Fibroblast of lung (primary cell): ENCODE measurements around the gene CXorf66.
"Not testable (repeated sequence)": the region's sequence is repeated elsewhere in the genome, so short reads cannot be mapped to it uniquely, and the experiment has no call there.

ENCODE experiments used
- EZH2 ChIP-seq: IDR thresholded peaks from 2 replicates; pipeline ENCODE4 v1.5.1; 2012; ENCODE audit warnings: low read length, control low read depth, mild to moderate bottlenecking; ENCODE audit errors: missing control alignments
- TF ChIP-seq, protein P1 (sequence below), 2 donors: IDR thresholded peaks in 1 of 2; conservative IDR thresholded peaks in 1 of 2; 1 replicate in 1 of 2; 2 replicates in 1 of 2; pipeline ENCODE4 v1.5.1; 2011 to 2012; ENCODE audit warnings: low read length in 2 of 2, control low read depth in 1 of 2, inconsistent platforms in 1 of 2, low read depth in 1 of 2, mild to moderate bottlenecking in 1 of 2

DNA sequence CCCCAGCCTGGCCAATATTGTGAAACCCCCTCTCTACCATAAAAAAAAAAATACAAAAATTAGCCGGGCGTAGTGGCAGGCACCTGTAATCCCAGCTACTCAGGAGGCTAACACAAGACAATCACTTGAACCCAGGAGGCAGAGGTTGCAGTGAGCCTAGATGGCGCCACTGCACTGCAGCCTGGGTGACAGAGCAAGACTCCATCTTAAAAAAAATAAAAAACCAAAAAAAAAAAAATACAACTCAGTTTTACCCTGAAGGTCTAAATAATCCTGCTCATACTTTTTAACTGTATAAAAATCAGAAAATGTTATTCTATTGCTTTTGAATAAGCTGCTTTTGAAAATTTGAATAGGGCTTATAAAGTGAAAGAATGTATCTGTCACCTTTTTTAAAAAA, 838 bp upstream of the CXorf66 start:
- TF ChIP-seq, protein P1, sequence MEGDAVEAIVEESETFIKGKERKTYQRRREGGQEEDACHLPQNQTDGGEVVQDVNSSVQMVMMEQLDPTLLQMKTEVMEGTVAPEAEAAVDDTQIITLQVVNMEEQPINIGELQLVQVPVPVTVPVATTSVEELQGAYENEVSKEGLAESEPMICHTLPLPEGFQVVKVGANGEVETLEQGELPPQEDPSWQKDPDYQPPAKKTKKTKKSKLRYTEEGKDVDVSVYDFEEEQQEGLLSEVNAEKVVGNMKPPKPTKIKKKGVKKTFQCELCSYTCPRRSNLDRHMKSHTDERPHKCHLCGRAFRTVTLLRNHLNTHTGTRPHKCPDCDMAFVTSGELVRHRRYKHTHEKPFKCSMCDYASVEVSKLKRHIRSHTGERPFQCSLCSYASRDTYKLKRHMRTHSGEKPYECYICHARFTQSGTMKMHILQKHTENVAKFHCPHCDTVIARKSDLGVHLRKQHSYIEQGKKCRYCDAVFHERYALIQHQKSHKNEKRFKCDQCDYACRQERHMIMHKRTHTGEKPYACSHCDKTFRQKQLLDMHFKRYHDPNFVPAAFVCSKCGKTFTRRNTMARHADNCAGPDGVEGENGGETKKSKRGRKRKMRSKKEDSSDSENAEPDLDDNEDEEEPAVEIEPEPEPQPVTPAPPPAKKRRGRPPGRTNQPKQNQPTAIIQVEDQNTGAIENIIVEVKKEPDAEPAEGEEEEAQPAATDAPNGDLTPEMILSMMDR (conservative IDR thresholded peaks at IDR 0.05 in 1 of 2, IDR thresholded peaks at IDR 0.05 in 1 of 2; ENCODE audit: low read depth in 1 of 2, low read length in 2 of 2), result not testable (repeated sequence)
- TF ChIP-seq EZH2, result not testable (repeated sequence)
